ENCODE results near the gene OR5K2. TPM values are rescaled to one million over a fixed set of nuclear protein-coding genes. Genes with fewer than 3 reads are reported as not detected.

OR5K2 gene
- total RNA-seq, 4 donors from 2014 or later: not detected

GRCh38 chr3:98508582-98508981 is 11.1 kb downstream of the OR5K2 start:
- no peaks in the 10 kb centered on the region for H3K36me3 ChIP-seq
- intact Hi-C loops (cut with DNase I; ENCODE audit: low total_unique reads): no loop called here
- peaks cover 5 to 14% of the 10 kb centered on the region in 2 donors for H3K4me1 ChIP-seq
- no peak for DNase-seq
- ATAC-seq: no peak
- no peaks in the 10 kb centered on the region for H3K27me3 ChIP-seq
- no peaks in the 10 kb centered on the region for H3K9me3 ChIP-seq
- TF ChIP-seq CTCF (IDR thresholded peaks at IDR 0.05 in 4 of 5, conservative IDR thresholded peaks at IDR 0.05 in 1 of 5): no peak
- TF ChIP-seq POLR2A (IDR thresholded peaks at IDR 0.05): no peak
- H3K27ac ChIP-seq: no peak overlapping the region
- no peak overlapping the region for H3K4me3 ChIP-seq
- in situ Hi-C loops (cut with MboI; ENCODE audit: low sequenced_read_pairs in 4 of 4): no loop called here

- Histone ChIP-seq H3K4me1 (peaks cover 5 to 18% of the 10 kb centered on the region in 2 donors), H3K27me3 (no peaks in the 10 kb centered on the region), H3K4me3 (no peak overlapping the region), H3K27ac (peak overlapping the region in 3 of 4 donors; percentile 3 to 34 (median 17)), H3K36me3 (peaks cover 0 to 29% of the 10 kb centered on the region in 2 donors), H3K9me3 (no peaks in the 10 kb centered on the region)
- in situ Hi-C loops (cut with MboI; ENCODE audit: low sequenced_read_pairs in 4 of 4): loop anchor here in 1 of 4 donors (10.0 kb wide), 1 partner anchor 72 kb away; no protein-coding TSS in a partner anchor
- no peak for DNase-seq
- intact Hi-C loops (cut with DNase I; ENCODE audit: low total_unique reads): no loop called here
- ATAC-seq: no peak
- no peak for TF ChIP-seq CTCF (IDR thresholded peaks at IDR 0.05 in 4 of 5, conservative IDR thresholded peaks at IDR 0.05 in 1 of 5)
- TF ChIP-seq POLR2A (IDR thresholded peaks at IDR 0.05): no peak
These were observed 15.1 kb downstream of the OR5K2 start for GRCh38 chr3:98512576-98512975.

- Histone ChIP-seq H3K27me3 (no peaks in the 10 kb centered on the region), H3K4me1 (peaks cover 5 to 18% of the 10 kb centered on the region in 2 donors), H3K9me3 (no peaks in the 10 kb centered on the region), H3K27ac (peak overlapping the region in 3 of 4 donors; percentile 3 to 43 (median 34)), H3K4me3 (no peak overlapping the region), H3K36me3 (peaks cover 0 to 32% of the 10 kb centered on the region in 2 donors)
- ATAC-seq: peak; percentile 93 to 97
- in situ Hi-C loops (cut with MboI; ENCODE audit: low sequenced_read_pairs in 4 of 4): loop anchor here in 1 of 4 donors (10.0 kb wide), 1 partner anchor 72 kb away; no protein-coding TSS in a partner anchor
- intact Hi-C loops (cut with DNase I; ENCODE audit: low total_unique reads): no loop called here
- TF ChIP-seq CTCF (IDR thresholded peaks at IDR 0.05 in 4 of 5, conservative IDR thresholded peaks at IDR 0.05 in 1 of 5) (no peak), POLR2A (IDR thresholded peaks at IDR 0.05) (no peak)
- peak; percentile 19 to 74 for DNase-seq
These were observed 15.6 kb downstream of the OR5K2 start for GRCh38 chr3:98513091-98513511.

- TF ChIP-seq CTCF (IDR thresholded peaks at IDR 0.05 in 4 of 5, conservative IDR thresholded peaks at IDR 0.05 in 1 of 5): no peak
- TF ChIP-seq POLR2A (IDR thresholded peaks at IDR 0.05): no peak
- in situ Hi-C loops (cut with MboI; ENCODE audit: low sequenced_read_pairs in 4 of 4): loop anchor here in 1 of 4 donors (10.0 kb wide), 1 partner anchor 71 kb away; no protein-coding TSS in a partner anchor
- Histone ChIP-seq H3K36me3 (peaks cover 0 to 38% of the 10 kb centered on the region in 2 donors), H3K27me3 (no peaks in the 10 kb centered on the region), H3K27ac (peak overlapping the region; percentile 19 to 43 (median 26)), H3K9me3 (no peaks in the 10 kb centered on the region), H3K4me3 (no peak overlapping the region), H3K4me1 (peaks cover 5 to 18% of the 10 kb centered on the region in 2 donors)
- intact Hi-C loops (cut with DNase I; ENCODE audit: low total_unique reads): no loop called here
- DNase-seq (no peak), ATAC-seq (no peak)
These were observed 16.3 kb downstream of the OR5K2 start for GRCh38 chr3:98513736-98514135.
